ENCODE results near the gene ZSCAN30. TPM values are rescaled to one million over a fixed set of nuclear protein-coding genes. Genes with fewer than 3 reads are reported as not detected.

Gene ZSCAN30
- 10 to 100 TPM in 2 of 4 donors, 1 to 10 TPM in 2; 8.6 to 14.2 (median 10.2) TPM for total RNA-seq

DNA sequence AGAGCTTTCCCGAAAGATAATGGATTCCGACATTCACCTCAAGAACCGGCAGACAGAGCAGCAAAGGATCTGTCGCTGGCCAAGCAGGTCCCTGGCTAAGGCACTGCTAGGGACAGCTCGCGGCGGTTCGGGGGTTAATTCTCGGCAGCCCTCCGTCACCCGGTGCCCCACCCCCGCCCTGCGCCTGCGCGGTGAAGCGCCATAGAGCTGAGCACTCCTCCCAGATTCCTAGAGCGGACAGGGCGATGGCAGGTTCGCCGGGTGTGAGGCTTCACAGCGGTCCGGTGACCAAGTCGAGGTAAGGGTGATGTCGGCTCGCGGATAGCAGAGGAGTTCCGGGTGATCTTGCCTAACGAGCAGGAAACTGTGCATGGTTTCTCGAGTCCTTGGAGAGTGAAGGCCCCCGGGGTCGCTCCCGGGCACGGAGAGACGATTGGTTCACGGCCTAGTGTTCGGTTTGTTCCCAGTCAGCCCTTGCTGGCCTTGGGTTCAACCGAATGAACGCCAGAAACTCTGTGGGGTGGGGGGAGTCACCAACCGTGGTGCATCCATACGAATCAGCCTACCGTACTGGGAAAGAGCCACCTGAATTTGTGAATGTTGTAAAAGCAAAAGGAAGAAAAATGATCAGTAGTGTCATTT is at the start of gene ZSCAN30:
Gene ZSCAN30 (minus strand): TSS at position 136 of the 642 bp plus-strand sequence. CDS start 25,877 bp downstream, outside the sequence.
- no peaks in the 10 kb centered on the region for H3K27me3 ChIP-seq
- peaks cover 14 to 39% (median 34%) of the 10 kb centered on the region in 4 donors for H3K4me1 ChIP-seq
- no peak for TF ChIP-seq EP300 (IDR thresholded peaks at IDR 0.05)
- TF ChIP-seq, protein P1, sequence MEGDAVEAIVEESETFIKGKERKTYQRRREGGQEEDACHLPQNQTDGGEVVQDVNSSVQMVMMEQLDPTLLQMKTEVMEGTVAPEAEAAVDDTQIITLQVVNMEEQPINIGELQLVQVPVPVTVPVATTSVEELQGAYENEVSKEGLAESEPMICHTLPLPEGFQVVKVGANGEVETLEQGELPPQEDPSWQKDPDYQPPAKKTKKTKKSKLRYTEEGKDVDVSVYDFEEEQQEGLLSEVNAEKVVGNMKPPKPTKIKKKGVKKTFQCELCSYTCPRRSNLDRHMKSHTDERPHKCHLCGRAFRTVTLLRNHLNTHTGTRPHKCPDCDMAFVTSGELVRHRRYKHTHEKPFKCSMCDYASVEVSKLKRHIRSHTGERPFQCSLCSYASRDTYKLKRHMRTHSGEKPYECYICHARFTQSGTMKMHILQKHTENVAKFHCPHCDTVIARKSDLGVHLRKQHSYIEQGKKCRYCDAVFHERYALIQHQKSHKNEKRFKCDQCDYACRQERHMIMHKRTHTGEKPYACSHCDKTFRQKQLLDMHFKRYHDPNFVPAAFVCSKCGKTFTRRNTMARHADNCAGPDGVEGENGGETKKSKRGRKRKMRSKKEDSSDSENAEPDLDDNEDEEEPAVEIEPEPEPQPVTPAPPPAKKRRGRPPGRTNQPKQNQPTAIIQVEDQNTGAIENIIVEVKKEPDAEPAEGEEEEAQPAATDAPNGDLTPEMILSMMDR (IDR thresholded peaks at IDR 0.05) = no peak
- peak; percentile 92 to 94 for TF ChIP-seq POLR2AphosphoS5 (IDR thresholded peaks at IDR 0.05)
- TF ChIP-seq POLR2A (IDR thresholded peaks at IDR 0.05; ENCODE audit: low read depth) = no peak
- intact Hi-C loops (cut with DNase I) = loop anchor here (2.0 kb wide), 1 partner anchor 53 kb away; no protein-coding TSS in a partner anchor
- peak within 1 kb of the TSS; percentile 79 to 89 (median 84) for H3K27ac ChIP-seq (replicated peaks in 1 of 4)
- WGBS = 0% methylated on average over 26 of the region's 41 CpGs
- peak within 1 kb of the TSS; percentile 62 to 84 (median 74) for H3K4me3 ChIP-seq
- DNase-seq (ENCODE audit: extremely low spot score) = peak; percentile 98
- no peaks in the 10 kb centered on the region for H3K9me3 ChIP-seq
- peaks cover 0 to 20% (median 3%) of the 10 kb centered on the region in 4 donors for H3K36me3 ChIP-seq

DNA sequence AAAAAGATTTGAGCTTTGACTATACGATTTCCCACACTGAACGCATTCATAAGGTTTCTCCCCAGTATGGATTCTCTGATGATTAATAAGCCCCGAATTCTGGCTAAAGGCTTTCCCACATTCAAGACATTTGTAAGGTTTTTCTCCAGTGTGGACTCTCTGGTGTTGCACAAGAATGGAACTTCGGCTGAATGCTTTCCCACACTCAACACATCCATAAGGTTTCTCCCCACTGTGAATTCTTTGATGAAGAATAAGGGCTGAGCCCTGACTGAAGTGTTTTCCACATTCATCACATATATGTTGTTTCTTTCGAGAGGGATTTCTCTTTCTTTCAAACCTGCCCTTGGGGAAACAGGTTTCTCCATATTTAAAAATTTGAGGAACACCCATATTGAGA is 47.3 kb upstream of the ZSCAN30 start:
- H3K4me1 ChIP-seq = peaks cover 7 to 48% (median 31%) of the 10 kb centered on the region in 4 donors
- H3K4me3 ChIP-seq = no peak overlapping the region
- DNase-seq (ENCODE audit: extremely low spot score) = no peak
- no peaks in the 10 kb centered on the region for H3K27me3 ChIP-seq
- WGBS = 89% methylated on average over 5 of the region's 5 CpGs
- no peak overlapping the region for H3K27ac ChIP-seq (replicated peaks in 1 of 4)
- H3K36me3 ChIP-seq = peaks cover 62 to 89% (median 74%) of the 10 kb centered on the region in 4 donors
- TF ChIP-seq POLR2AphosphoS5 (IDR thresholded peaks at IDR 0.05) = no peak
- no peak for TF ChIP-seq POLR2A (IDR thresholded peaks at IDR 0.05; ENCODE audit: low read depth)
- TF ChIP-seq EP300 (IDR thresholded peaks at IDR 0.05) = no peak
- TF ChIP-seq, protein P1 (IDR thresholded peaks at IDR 0.05) = no peak
- intact Hi-C loops (cut with DNase I) = no loop called here
- H3K9me3 ChIP-seq = no peaks in the 10 kb centered on the region

DNA sequence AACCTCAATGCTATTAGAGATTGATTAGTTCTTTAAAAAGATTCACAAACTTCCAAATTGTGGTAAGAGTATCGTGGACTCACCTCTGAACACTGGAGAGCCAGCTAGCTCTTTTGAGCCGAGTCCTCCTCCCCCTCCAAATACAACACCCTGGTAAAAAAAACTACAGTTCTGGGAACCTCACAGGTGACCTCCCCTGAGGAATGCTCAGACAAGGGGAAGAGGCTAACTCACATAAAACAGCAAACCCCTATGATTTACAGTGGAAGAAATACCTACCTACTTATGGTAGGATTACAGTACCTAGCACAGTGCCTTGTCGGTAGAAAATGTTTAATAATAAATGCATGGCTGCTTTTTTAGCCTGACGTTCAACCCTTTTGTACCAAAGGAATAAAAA is 45.8 kb upstream of the ZSCAN30 start:
- peaks cover 64 to 92% (median 80%) of the 10 kb centered on the region in 4 donors for H3K36me3 ChIP-seq

DNA sequence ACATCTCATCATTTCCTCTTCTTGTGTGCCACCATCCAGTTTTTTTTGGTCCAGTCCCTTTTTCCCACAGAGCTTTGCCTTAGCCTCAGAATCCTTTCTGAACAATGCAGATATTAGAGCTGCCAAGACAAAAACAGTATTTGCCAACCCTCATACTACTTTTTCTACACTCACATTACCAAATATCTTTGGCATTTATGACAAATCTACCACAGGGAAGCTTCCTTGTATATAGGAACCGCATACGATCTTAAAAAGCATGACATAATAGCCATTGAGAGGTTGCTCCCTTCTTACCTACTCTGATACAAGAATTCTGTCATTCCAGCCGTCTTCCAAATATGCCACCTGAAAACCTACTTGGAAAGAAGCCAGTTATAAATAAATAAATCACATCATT is 44.8 kb upstream of the ZSCAN30 start:
- TF ChIP-seq, protein P1 (IDR thresholded peaks at IDR 0.05) = no peak
- no peak for TF ChIP-seq EP300 (IDR thresholded peaks at IDR 0.05)
- no peak for TF ChIP-seq POLR2AphosphoS5 (IDR thresholded peaks at IDR 0.05)
- TF ChIP-seq POLR2A (IDR thresholded peaks at IDR 0.05; ENCODE audit: low read depth) = no peak
- H3K36me3 ChIP-seq = peaks cover 59 to 87% (median 73%) of the 10 kb centered on the region in 4 donors
- no peaks in the 10 kb centered on the region for H3K9me3 ChIP-seq
- intact Hi-C loops (cut with DNase I) = no loop called here
- DNase-seq (ENCODE audit: extremely low spot score) = no peak
- H3K4me3 ChIP-seq = no peak overlapping the region
- H3K27me3 ChIP-seq = no peaks in the 10 kb centered on the region
- WGBS = 80% methylated on average over 3 of the region's 3 CpGs
- H3K4me1 ChIP-seq = peaks cover 0 to 24% (median 11%) of the 10 kb centered on the region in 4 donors
- no peak overlapping the region for H3K27ac ChIP-seq (replicated peaks in 1 of 4)

More for the DNA sequence above, 45.8 kb upstream of the ZSCAN30 start:
- intact Hi-C loops (cut with DNase I) = no loop called here
- Histone ChIP-seq H3K4me3 (no peak overlapping the region), H3K27me3 (no peaks in the 10 kb centered on the region), H3K9me3 (no peaks in the 10 kb centered on the region), H3K4me1 (peaks cover 0 to 34% (median 18%) of the 10 kb centered on the region in 4 donors), H3K27ac (replicated peaks in 1 of 4) (no peak overlapping the region)
- no peak for DNase-seq (ENCODE audit: extremely low spot score)
- WGBS = 89% methylated on average over 4 of the region's 4 CpGs
- TF ChIP-seq, protein P1 (IDR thresholded peaks at IDR 0.05) = no peak
- no peak for TF ChIP-seq EP300 (IDR thresholded peaks at IDR 0.05)
- no peak for TF ChIP-seq POLR2A (IDR thresholded peaks at IDR 0.05; ENCODE audit: low read depth)
- no peak for TF ChIP-seq POLR2AphosphoS5 (IDR thresholded peaks at IDR 0.05)

Measured in esophagus muscularis mucosa (tissue), 4 donors.